Activated CD8-positive, alpha-beta T cell treated with anti-CD3 and anti-CD28 coated beads, Interleukin-2, amount 10 ng/mL, durations not matched to agents 7 days and 5 days (primary cell): Measurements from ENCODE around the gene IFIT5. TPM values are rescaled to one million over a fixed set of nuclear protein-coding genes. Genes with fewer than 3 reads are reported as not detected.

ENCODE experiments used
- ATAC-seq: fragments of 150-1000 bp; cut with Tn5 transposase; one replicate; pipeline ENCODE4 v1.10.0; 2021; ENCODE audit warnings: moderate library complexity
- CTCF ChIA-PET: fragments of 350-600 bp; sonication (Branson Sonifier 250); formaldehyde crosslinking; loops from one replicate; lab custom pipeline; 2021; ENCODE audit warnings: antibody characterized with exemption; lab: Charles Lee
- POLR2A ChIA-PET: fragments of 350-600 bp; sonication (Branson Sonifier 250); formaldehyde crosslinking; loops from one replicate; lab custom pipeline; 2021; ENCODE audit warnings: antibody characterized with exemption; lab: Charles Lee
- DNase-seq: peaks from one replicate; pipeline ENCODE4 v3.0.0-alpha.2; 2020
- H3K27ac Mint-ChIP-seq: one replicate; pipeline ENCODE4 v1.8.0; 2021; ENCODE audit warnings: mild to moderate bottlenecking, mixed read lengths
- H3K27me3 Mint-ChIP-seq: one replicate; pipeline ENCODE4 v1.8.0; 2021; ENCODE audit warnings: low read depth, mixed read lengths
- H3K36me3 Mint-ChIP-seq: one replicate; pipeline ENCODE4 v1.8.0; 2021; ENCODE audit warnings: low read depth, mixed read lengths
- H3K4me1 Mint-ChIP-seq: one replicate; pipeline ENCODE4 v1.8.0; 2021; ENCODE audit warnings: low read depth, mixed read lengths
- H3K4me3 Mint-ChIP-seq: one replicate; pipeline ENCODE4 v1.8.0; 2021; ENCODE audit warnings: mild to moderate bottlenecking, mixed read lengths
- H3K9me3 Mint-ChIP-seq: one replicate; pipeline ENCODE4 v1.8.0; 2022; ENCODE audit warnings: mixed read lengths; ENCODE audit not compliant: insufficient read depth
- total RNA-seq, 2 experiments: library from RNA; stranded (reverse); gene quantifications; one replicate each; pipeline ENCODE4 v1.2.3, GENCODE V29; 2021

The IFIT5 gene
- total RNA-seq, 2 experiments from 2014 or later, result 22.5 to 22.7 TPM

GRCh38 chr10:89468191-89468965 is 54.0 kb downstream of the IFIT5 start:
- H3K27me3 Mint-ChIP-seq, result peaks cover 6% of the 10 kb centered on the region
- ATAC-seq (no peak), DNase-seq (no peak)
- CTCF ChIA-PET, result no interaction called here
- POLR2A ChIA-PET, result no interaction called here
- H3K4me3 Mint-ChIP-seq, result no peak overlapping the region
- no peak overlapping the region for H3K27ac Mint-ChIP-seq
- no peaks in the 10 kb centered on the region for H3K36me3 Mint-ChIP-seq
- peaks cover 9% of the 10 kb centered on the region for H3K4me1 Mint-ChIP-seq
- H3K9me3 Mint-ChIP-seq, result no peaks in the 10 kb centered on the region

GRCh38 chr10:89469517-89469916 is 55.1 kb downstream of the IFIT5 start:
- POLR2A ChIA-PET, result no interaction called here
- H3K27me3 Mint-ChIP-seq, result peaks cover 15% of the 10 kb centered on the region
- peaks cover 9% of the 10 kb centered on the region for H3K4me1 Mint-ChIP-seq
- CTCF ChIA-PET, result no interaction called here
- no peak overlapping the region for H3K4me3 Mint-ChIP-seq
- H3K27ac Mint-ChIP-seq, result no peak overlapping the region
- no peaks in the 10 kb centered on the region for H3K36me3 Mint-ChIP-seq
- H3K9me3 Mint-ChIP-seq, result no peaks in the 10 kb centered on the region
- ATAC-seq (no peak), DNase-seq (no peak)

Other genes with a start within 250 kb of the IFIT5 start
- gene CH25H, start 207.3 kb upstream of the IFIT5 start, total RNA-seq, result not detected
- gene LIPA, start 162.8 kb upstream of the IFIT5 start, total RNA-seq, result 10 to 100 TPM; 23.5 to 29.2 TPM
- 1 to 10 TPM; 7.3 TPM for gene IFIT2, start 112.5 kb upstream of the IFIT5 start, total RNA-seq
- 10 to 100 TPM; 42.8 to 43.7 TPM for gene IFIT3, start 86.6 kb upstream of the IFIT5 start, total RNA-seq
- not detected for gene IFIT1B, start 36.5 kb upstream of the IFIT5 start, total RNA-seq
- 10 to 100 TPM; 29.8 to 31.8 TPM for gene IFIT1, start 21.9 kb upstream of the IFIT5 start, total RNA-seq
- gene SLC16A12, start 121.0 kb downstream of the IFIT5 start, total RNA-seq, result not detected
- 1 to 10 TPM; 6.4 to 7.0 TPM for gene PANK1, start 230.7 kb downstream of the IFIT5 start, total RNA-seq